Esophagus squamous epithelium (tissue), 5 donors: ENCODE results near the gene SUN3. TPM values are rescaled to one million over a fixed set of nuclear protein-coding genes. Genes with fewer than 3 reads are reported as not detected.
"Not testable (repeated sequence)": the region's sequence is repeated elsewhere in the genome, so short reads cannot be mapped to it uniquely, and the experiment has no call there.

Experiments
- DNase-seq: peaks from one replicate; lab custom pipeline; 2025; lab: John Stamatoyannopoulos, UW
- H3K27ac ChIP-seq, 4 donors: fragments of 200-600 bp; sonication (generic); one replicate each; pipeline ENCODE4 v1.5.1; 2016 to 2019; ENCODE audit warnings: mild to moderate bottlenecking in 1 of 4
- H3K27me3 ChIP-seq, 4 donors: fragments of 200-600 bp; sonication (generic); 1 replicate in 3 of 4; 2 replicates in 1 of 4; pipeline versions ENCODE4 v1.5.1 to v1.6.0; 2017 to 2021; ENCODE audit warnings: antibody characterized with exemption in 1 of 4
- H3K36me3 ChIP-seq, 3 donors: fragments of 200-600 bp; sonication (generic); one replicate each; pipeline ENCODE4 v1.5.1; 2016 to 2019
- H3K4me1 ChIP-seq, 3 donors: fragments of 200-600 bp; sonication (generic); one replicate each; pipeline ENCODE4 v1.5.1; 2017 to 2019
- H3K4me3 ChIP-seq, 4 donors: fragments of 200-600 bp; sonication (generic); 1 replicate in 3 of 4; 2 replicates in 1 of 4; pipeline ENCODE4 v1.5.1; 2016 to 2019; ENCODE audit warnings: mild to moderate bottlenecking in 2 of 4, moderate library complexity in 1 of 4
- H3K9me3 ChIP-seq, 3 donors: fragments of 200-600 bp; sonication (generic); one replicate each; pipeline ENCODE4 v1.5.1; 2016 to 2019
- POLR2A ChIP-seq, 4 donors: fragments of 450-650 bp; IDR thresholded peaks; one replicate each; pipeline ENCODE4 v1.6.1; 2017; ENCODE audit warnings: antibody characterized with exemption in 4 of 4, mild to moderate bottlenecking in 4 of 4, moderate library complexity in 3 of 4
- WGBS, 2 donors: methylation state at CpG; one replicate each; pipeline ENCODE4 v1.1.5; 2018; 5-methylcytosine and 5-hydroxymethylcytosine counted together
- intact Hi-C: fragments of 100-400 bp; cut with DNase I; formaldehyde crosslinking; loops from one replicate; pipeline ENCODE4 v1.15.0; 2022
- total RNA-seq, 4 donors: library from RNA; depleted of rRNA; stranded (reverse); fragments of >200 nt; gene quantifications; one replicate each; pipeline ENCODE4 v1.1.0, GENCODE V29; 2016
- TF ChIP-seq, protein P1 (sequence below), 6 experiments: fragments of 450-650 bp in 4 of 6; fragments of 200-600 bp in 2 of 6; sonication (generic) in 2 of 6; IDR thresholded peaks; one replicate each; pipeline ENCODE4 v1.5.1; 2016 to 2019; ENCODE audit warnings: antibody characterized with exemption in 6 of 6, mild to moderate bottlenecking in 4 of 6, moderate library complexity in 4 of 6
- donor health status: DM: yes; HTN: yes; CAD: no.

SUN3 gene
- total RNA-seq, 4 donors from 2014 or later = not detected

DNA sequence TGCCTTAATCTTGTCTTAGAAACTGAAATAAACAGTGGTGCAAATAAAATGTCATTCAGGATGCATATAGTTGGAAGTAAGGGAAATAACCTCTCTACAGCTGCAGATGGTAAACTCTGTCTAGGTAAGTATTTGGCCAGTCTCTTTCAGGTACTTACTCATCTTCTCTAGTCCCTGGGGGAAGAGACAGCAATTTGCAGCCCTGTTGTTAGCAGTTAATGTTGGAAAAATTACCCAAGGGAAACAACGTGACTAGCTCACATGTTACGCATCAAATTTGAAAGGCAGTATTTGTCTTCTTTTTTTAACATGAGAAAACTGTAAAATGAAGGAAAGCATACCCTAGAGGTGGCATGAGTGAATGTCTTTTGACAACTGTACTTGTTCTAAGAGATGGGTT is 46.3 kb downstream of the SUN3 start:
- DNase-seq = no peak
- 33 to 42% methylated on average over 2 of the region's 2 CpGs for WGBS, 2 donors
- no peaks in the 10 kb centered on the region for H3K9me3 ChIP-seq
- H3K4me3 ChIP-seq = no peak overlapping the region
- H3K4me1 ChIP-seq = peaks cover 0 to 19% (median 9%) of the 10 kb centered on the region in 3 donors
- no peak overlapping the region for H3K27ac ChIP-seq
- intact Hi-C loops = no loop called here
- peaks cover 0 to 9% (median 0%) of the 10 kb centered on the region in 3 donors for H3K36me3 ChIP-seq
- H3K27me3 ChIP-seq = no peaks in the 10 kb centered on the region
- TF ChIP-seq, protein P1, sequence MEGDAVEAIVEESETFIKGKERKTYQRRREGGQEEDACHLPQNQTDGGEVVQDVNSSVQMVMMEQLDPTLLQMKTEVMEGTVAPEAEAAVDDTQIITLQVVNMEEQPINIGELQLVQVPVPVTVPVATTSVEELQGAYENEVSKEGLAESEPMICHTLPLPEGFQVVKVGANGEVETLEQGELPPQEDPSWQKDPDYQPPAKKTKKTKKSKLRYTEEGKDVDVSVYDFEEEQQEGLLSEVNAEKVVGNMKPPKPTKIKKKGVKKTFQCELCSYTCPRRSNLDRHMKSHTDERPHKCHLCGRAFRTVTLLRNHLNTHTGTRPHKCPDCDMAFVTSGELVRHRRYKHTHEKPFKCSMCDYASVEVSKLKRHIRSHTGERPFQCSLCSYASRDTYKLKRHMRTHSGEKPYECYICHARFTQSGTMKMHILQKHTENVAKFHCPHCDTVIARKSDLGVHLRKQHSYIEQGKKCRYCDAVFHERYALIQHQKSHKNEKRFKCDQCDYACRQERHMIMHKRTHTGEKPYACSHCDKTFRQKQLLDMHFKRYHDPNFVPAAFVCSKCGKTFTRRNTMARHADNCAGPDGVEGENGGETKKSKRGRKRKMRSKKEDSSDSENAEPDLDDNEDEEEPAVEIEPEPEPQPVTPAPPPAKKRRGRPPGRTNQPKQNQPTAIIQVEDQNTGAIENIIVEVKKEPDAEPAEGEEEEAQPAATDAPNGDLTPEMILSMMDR (IDR thresholded peaks at IDR 0.05) = no peak
- TF ChIP-seq POLR2A (IDR thresholded peaks at IDR 0.05) = no peak

DNA sequence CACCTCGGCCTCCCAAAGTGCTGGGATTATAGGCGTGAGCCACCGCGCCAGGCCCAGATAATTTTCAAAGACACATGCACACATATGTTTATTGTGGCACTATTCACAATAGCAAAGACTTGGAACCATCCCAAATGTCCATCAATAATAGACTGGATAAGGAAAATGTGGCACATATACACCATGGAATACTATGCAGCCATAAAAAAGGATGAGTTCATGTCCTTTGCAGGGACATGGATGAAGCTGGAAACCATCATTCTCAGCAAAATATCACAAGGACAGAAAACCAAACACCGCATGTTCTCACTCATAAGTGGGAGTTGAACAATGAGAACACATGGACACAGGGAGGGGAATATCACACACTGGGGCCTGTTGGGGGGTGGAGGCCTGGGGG is 48.3 kb downstream of the SUN3 start:
- intact Hi-C loops, H3K27ac ChIP-seq, H3K27me3 ChIP-seq, DNase-seq, H3K9me3 ChIP-seq, H3K4me3 ChIP-seq: not testable (repeated sequence)
- Histone ChIP-seq H3K4me1 (peaks cover 0 to 26% (median 9%) of the 10 kb centered on the region in 3 donors), H3K36me3 (peaks cover 0 to 28% (median 17%) of the 10 kb centered on the region in 3 donors)
- 100% methylated on average over 1 to 4 of the region's 5 CpGs for WGBS, 2 donors

DNA sequence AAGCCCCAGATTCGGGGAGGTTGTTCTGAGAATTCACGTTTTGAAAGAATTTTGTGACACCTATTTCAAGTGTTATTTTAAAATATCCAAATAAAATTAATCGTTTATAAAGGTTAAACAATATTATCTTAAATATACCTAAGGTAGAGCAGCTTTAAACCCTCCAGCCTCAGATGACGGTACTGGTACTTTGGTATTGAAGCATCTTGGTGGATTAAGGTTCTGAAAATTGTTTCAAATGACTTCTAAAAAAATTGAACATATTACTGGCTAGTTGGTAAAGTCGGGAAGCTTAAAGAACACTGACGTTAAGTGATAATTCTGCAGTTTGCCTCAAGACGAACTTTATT is 49.1 kb downstream of the SUN3 start:
- 23 to 29% methylated on average over 7 of the region's 7 CpGs for WGBS, 2 donors
- Histone ChIP-seq H3K4me3 (peak overlapping the region; percentile 55 to 94 (median 73)), H3K9me3 (no peaks in the 10 kb centered on the region), H3K27ac (peak overlapping the region; percentile 87 to 96 (median 91)), H3K4me1 (peaks cover 0 to 26% (median 9%) of the 10 kb centered on the region in 3 donors), H3K27me3 (no peaks in the 10 kb centered on the region), H3K36me3 (peaks cover 3 to 37% (median 18%) of the 10 kb centered on the region in 3 donors)
- TF ChIP-seq, protein P1 (IDR thresholded peaks at IDR 0.05) = no peak
- no peak for TF ChIP-seq POLR2A (IDR thresholded peaks at IDR 0.05)
- intact Hi-C loops = no loop called here
- DNase-seq = no peak

DNA sequence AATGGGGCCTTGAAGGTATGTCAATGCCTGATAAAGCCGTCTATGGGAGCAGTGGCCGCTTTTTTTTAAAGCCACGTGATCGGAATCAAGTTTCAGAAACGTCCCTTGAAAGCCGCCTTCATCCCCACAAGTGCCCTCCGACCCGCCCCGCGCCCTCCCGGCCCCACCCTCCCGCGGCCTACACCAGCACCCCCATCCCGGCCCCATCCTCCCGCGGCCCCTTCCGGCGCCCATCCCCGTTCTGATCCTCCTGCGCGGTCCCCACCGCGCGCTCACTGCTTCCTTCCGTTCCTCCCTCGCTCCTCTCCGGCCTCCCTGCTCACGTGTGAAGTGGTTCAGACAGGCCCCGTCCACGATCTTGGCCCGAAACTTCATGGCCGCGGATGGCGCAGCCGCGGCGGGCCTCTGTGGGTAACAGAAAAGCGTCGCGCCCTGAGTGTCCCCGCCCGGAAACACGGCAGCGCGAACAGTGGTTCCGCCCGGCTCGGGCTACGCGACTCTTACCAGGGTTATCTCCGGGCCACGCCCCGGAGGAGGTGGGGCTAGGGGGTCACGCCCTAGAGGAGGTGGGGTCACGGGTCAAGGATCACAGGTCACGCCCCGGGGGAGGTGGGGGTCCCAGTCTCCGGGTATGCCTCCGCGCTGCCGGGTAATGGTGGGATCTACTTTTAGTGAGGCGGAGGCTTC is 49.6 kb downstream of the SUN3 start, which contains the start of gene HUS1:
Gene HUS1 (minus strand): TSS at position 471 of the 687 bp plus-strand sequence. CDS start 96 bp downstream, at position 375.
- intact Hi-C loops = no loop called here
- peak within 1 kb of the TSS; percentile 55 to 94 (median 73) for H3K4me3 ChIP-seq
- DNase-seq = peak; percentile 80
- H3K27ac ChIP-seq = peak within 1 kb of the TSS; percentile 87 to 96 (median 91)
- peaks cover 7 to 42% (median 23%) of the 10 kb centered on the region in 3 donors for H3K36me3 ChIP-seq
- TF ChIP-seq, protein P1 (IDR thresholded peaks at IDR 0.05) = peak in 1 of 6 experiments; percentile 18
- TF ChIP-seq POLR2A (IDR thresholded peaks at IDR 0.05) = peak in 2 of 4 donors; percentile 76 to 82
- WGBS, 2 donors = 1 to 5% methylated on average over 17 to 27 of the region's 62 CpGs
- no peaks in the 10 kb centered on the region for H3K27me3 ChIP-seq
- H3K9me3 ChIP-seq = no peaks in the 10 kb centered on the region
- H3K4me1 ChIP-seq = peaks cover 0 to 26% (median 9%) of the 10 kb centered on the region in 3 donors

DNA sequence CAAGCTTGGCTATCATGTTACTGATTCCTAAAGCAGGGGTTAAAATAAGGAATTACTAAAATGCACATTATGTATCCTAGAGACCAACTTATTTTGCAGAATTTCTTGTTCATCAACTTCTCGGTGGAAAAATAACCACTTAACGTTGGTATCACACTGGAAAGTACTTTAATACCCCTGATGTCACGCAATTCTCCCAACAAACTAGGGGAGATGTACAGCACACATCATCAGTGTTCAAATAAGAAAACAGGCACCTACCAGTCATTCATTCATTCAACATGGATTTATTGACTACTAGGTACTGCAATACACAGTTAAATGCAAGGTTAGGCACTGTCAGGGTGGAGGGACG is 50.1 kb downstream of the SUN3 start:
- intact Hi-C loops = no loop called here
- TF ChIP-seq, protein P1 (IDR thresholded peaks at IDR 0.05) = no peak
- TF ChIP-seq POLR2A (IDR thresholded peaks at IDR 0.05) = no peak

More for the DNA sequence above, 50.1 kb downstream of the SUN3 start:
- H3K4me3 ChIP-seq = peak overlapping the region; percentile 55 to 94 (median 73)
- peaks cover 9 to 47% (median 28%) of the 10 kb centered on the region in 3 donors for H3K36me3 ChIP-seq
- H3K4me1 ChIP-seq = peaks cover 0 to 26% (median 9%) of the 10 kb centered on the region in 3 donors
- no peaks in the 10 kb centered on the region for H3K27me3 ChIP-seq
- 1 to 4% methylated on average over 4 of the region's 4 CpGs for WGBS, 2 donors
- no peaks in the 10 kb centered on the region for H3K9me3 ChIP-seq
- peak overlapping the region; percentile 87 to 96 (median 91) for H3K27ac ChIP-seq
- no peak for DNase-seq
